CD14-positive monocyte (primary cell): ENCODE data around the gene PIGL. TPM values are rescaled to one million over a fixed set of nuclear protein-coding genes. Genes with fewer than 3 reads are reported as not detected.

Experiments used
- DNase-seq, 3 donors: peaks; one replicate each; pipeline ENCODE4 v3.0.0-alpha.2; 2011 to 2022
- H2AFZ ChIP-seq: 2 replicates; pipeline ENCODE4 v1.6.0; 2012; ENCODE audit warnings: mild to moderate bottlenecking, low read depth, low read length, inconsistent platforms; ENCODE audit not compliant: insufficient read depth, poor library complexity, severe bottlenecking
- H3K27ac ChIP-seq, 2 donors: 1 replicate in 1 of 2; 2 replicates in 1 of 2; pipeline ENCODE4 v1.5.1; 2012 to 2013; ENCODE audit warnings: low read length in 2 of 2, control low read depth in 1 of 2, inconsistent platforms in 1 of 2, low read depth in 1 of 2, mild to moderate bottlenecking in 1 of 2
- H3K27me3 ChIP-seq, 2 donors: one replicate each; pipeline versions ENCODE4 v1.6.0 to v1.6.1; 2011 to 2013; ENCODE audit warnings: low read length in 2 of 2; ENCODE audit not compliant: control insufficient read depth in 2 of 2, insufficient read depth in 2 of 2
- H3K36me3 ChIP-seq, 2 donors: replicated peaks in 1 of 2; 1 replicate in 1 of 2; 2 replicates in 1 of 2; pipeline versions ENCODE4 v1.5.1 to v1.6.1; 2012 to 2013; ENCODE audit warnings: low read length in 2 of 2, control low read depth in 1 of 2, inconsistent platforms in 1 of 2, mild to moderate bottlenecking in 1 of 2; ENCODE audit not compliant: insufficient read depth in 2 of 2, control insufficient read depth in 1 of 2
- H3K4me1 ChIP-seq, 2 donors: 1 replicate in 1 of 2; 2 replicates in 1 of 2; pipeline versions ENCODE4 v1.5.1 to v1.6.1; 2012 to 2013; ENCODE audit warnings: low read length in 2 of 2, control low read depth in 1 of 2, inconsistent platforms in 1 of 2, mild to moderate bottlenecking in 1 of 2, moderate library complexity in 1 of 2; ENCODE audit not compliant: insufficient read depth in 2 of 2, control insufficient read depth in 1 of 2
- H3K4me2 ChIP-seq: replicated peaks from 2 replicates; pipeline ENCODE3; 2012; ENCODE audit warnings: low read length, moderate library complexity, mild to moderate bottlenecking; ENCODE audit not compliant: poor library complexity, severe bottlenecking; ENCODE audit errors: extremely low read depth
- H3K4me3 ChIP-seq, 3 experiments: fragments of 200-600 bp in 1 of 3; sonication (generic) in 1 of 3; replicated peaks in 1 of 3; 1 replicate in 2 of 3; 2 replicates in 1 of 3; pipeline ENCODE4 v1.5.1; 2011 to 2013; ENCODE audit warnings: low read length in 3 of 3, mild to moderate bottlenecking in 3 of 3, control low read depth in 2 of 3, low read depth in 2 of 3, inconsistent platforms in 1 of 3, moderate library complexity in 1 of 3
- H3K79me2 ChIP-seq: 2 replicates; pipeline ENCODE4 v1.6.0; 2012; ENCODE audit warnings: mild to moderate bottlenecking, control low read depth, inconsistent platforms, low read length, moderate library complexity; ENCODE audit not compliant: insufficient read depth
- H3K9ac ChIP-seq: 2 replicates; pipeline ENCODE4 v1.6.0; 2017; ENCODE audit warnings: low read length, mild to moderate bottlenecking; ENCODE audit not compliant: insufficient read depth, poor library complexity, severe bottlenecking
- H3K9me3 ChIP-seq, 2 donors: replicated peaks in 1 of 2; 1 replicate in 1 of 2; 2 replicates in 1 of 2; pipeline versions ENCODE4 v1.5.1 to v1.6.1; 2012 to 2013; ENCODE audit warnings: low read length in 2 of 2, control low read depth in 1 of 2; ENCODE audit not compliant: control insufficient read depth in 1 of 2, insufficient read depth in 1 of 2
- H4K20me1 ChIP-seq: 2 replicates; pipeline ENCODE4 v1.6.0; 2012; ENCODE audit warnings: mild to moderate bottlenecking, low read length, control low read depth, moderate library complexity; ENCODE audit not compliant: insufficient read depth
- H3K27ac Mint-ChIP-seq, 7 donors: one replicate each; pipeline ENCODE4 v1.8.0; 2020; ENCODE audit warnings: mild to moderate bottlenecking in 7 of 7, mixed read lengths in 7 of 7, moderate library complexity in 6 of 7, inconsistent platforms in 2 of 7
- H3K27me3 Mint-ChIP-seq, 3 donors: one replicate each; pipeline ENCODE4 v1.8.0; 2021 to 2022; ENCODE audit warnings: low read depth in 3 of 3, mild to moderate bottlenecking in 3 of 3, mixed read lengths in 3 of 3, moderate library complexity in 3 of 3, inconsistent platforms in 1 of 3
- H3K36me3 Mint-ChIP-seq, 2 donors: one replicate each; pipeline ENCODE4 v1.8.0; 2020; ENCODE audit warnings: mixed read lengths in 2 of 2, inconsistent platforms in 1 of 2, mild to moderate bottlenecking in 1 of 2
- H3K4me1 Mint-ChIP-seq: one replicate; pipeline ENCODE4 v1.8.0; 2020; ENCODE audit warnings: mild to moderate bottlenecking, mixed read lengths
- H3K4me3 Mint-ChIP-seq, 2 donors: one replicate each; pipeline ENCODE4 v1.8.0; 2020; ENCODE audit warnings: mild to moderate bottlenecking in 2 of 2, mixed read lengths in 2 of 2, moderate library complexity in 1 of 2
- H3K9me3 Mint-ChIP-seq, 7 donors: one replicate each; pipeline ENCODE4 v1.8.0; 2020 to 2022; ENCODE audit warnings: mixed read lengths in 7 of 7, mild to moderate bottlenecking in 6 of 7, moderate library complexity in 6 of 7, inconsistent platforms in 2 of 7
- CTCF ChIP-seq: fragments of 200-600 bp; IDR thresholded peaks from one replicate; pipeline ENCODE4 v1.8.0; 2022; ENCODE audit warnings: antibody characterized with exemption, mild to moderate bottlenecking
- WGBS: methylation state at CpG from one replicate; pipeline ENCODE4 v1.1.5; 2013; ENCODE audit warnings: missing lambda C conversion rate; ENCODE audit not compliant: insufficient coverage; 5-methylcytosine and 5-hydroxymethylcytosine counted together
- intact Hi-C, 2 donors: fragments of 100-400 bp; cut with micrococcal nuclease; formaldehyde crosslinking; loops; one replicate each; pipeline versions ENCODE4 v1.15.0 to v1.15.1; 2023
- polyA plus RNA-seq, 3 donors: library from polyadenylated mRNA; depleted of rRNA in 1 of 3; unstranded in 2 of 3; stranded (reverse) in 1 of 3; fragments of 300-500 nt in 2 of 3; fragments of >200 nt in 1 of 3; fragmentation: Illumina TruSeq in 2 of 3; gene quantifications; 1 replicate in 2 of 3; 2 replicates in 1 of 3; pipeline ENCODE4 v1.2.3, GENCODE V29; 2012 to 2021

PIGL gene
- polyA plus RNA-seq, 3 donors: 3.6 to 44.2 (median 4.0) TPM

GRCh38 chr17:16232391-16232790, 15.4 kb downstream of the PIGL start:
- no peak overlapping the region for H3K4me3 Mint-ChIP-seq
- H3K36me3 Mint-ChIP-seq: peaks cover 8 to 15% of the 10 kb centered on the region in 2 donors
- DNase-seq: no peak
- Histone ChIP-seq H3K9ac (no peak overlapping the region), H3K4me1 (peaks cover 6 to 7% of the 10 kb centered on the region in 2 donors), H3K27ac (no peak overlapping the region), H3K27me3 (no peaks in the 10 kb centered on the region), H2AFZ (no peak overlapping the region), H3K4me2 (no peak overlapping the region), H3K79me2 (no peaks in the 10 kb centered on the region), H3K4me3 (no peak overlapping the region), H3K36me3 (no peaks in the 10 kb centered on the region), H4K20me1 (no peaks in the 10 kb centered on the region), H3K9me3 (no peaks in the 10 kb centered on the region)
- TF ChIP-seq CTCF: no peak
- WGBS: no CpG with 5 or more reads among the region's 1 CpG
- intact Hi-C loops: no loop called here
- no peaks in the 10 kb centered on the region for H3K27me3 Mint-ChIP-seq
- peak overlapping the region in 1 of 7 donors; percentile 12 for H3K27ac Mint-ChIP-seq
- H3K9me3 Mint-ChIP-seq: no peaks in the 10 kb centered on the region
- peaks cover 17% of the 10 kb centered on the region for H3K4me1 Mint-ChIP-seq

- intact Hi-C loops: no loop called here
- no peak for TF ChIP-seq CTCF
- no peak overlapping the region for H2AFZ ChIP-seq
- Mint-ChIP-seq H3K27ac (no peak overlapping the region), H3K9me3 (no peaks in the 10 kb centered on the region), H3K4me1 (peaks cover 11% of the 10 kb centered on the region), H3K36me3 (peaks cover 5 to 6% of the 10 kb centered on the region in 2 donors), H3K4me3 (no peak overlapping the region), H3K27me3 (no peaks in the 10 kb centered on the region)
- WGBS: no CpG with 5 or more reads among the region's 3 CpGs
- H3K27ac ChIP-seq: no peak overlapping the region
- H3K4me1 ChIP-seq: peaks cover 0 to 5% of the 10 kb centered on the region in 2 donors
- H3K36me3 ChIP-seq: no peaks in the 10 kb centered on the region
- no peak for DNase-seq
- H3K79me2 ChIP-seq: no peaks in the 10 kb centered on the region
- H3K9me3 ChIP-seq: no peaks in the 10 kb centered on the region
- H3K9ac ChIP-seq: no peak overlapping the region
- H4K20me1 ChIP-seq: no peaks in the 10 kb centered on the region
- no peak overlapping the region for H3K4me2 ChIP-seq
- H3K4me3 ChIP-seq: no peak overlapping the region
- no peaks in the 10 kb centered on the region for H3K27me3 ChIP-seq
Observed at GRCh38 chr17:16239931-16240330, 22.9 kb downstream of the PIGL start.
